Activated CD8-positive, alpha-beta memory T cell treated with anti-CD3 and anti-CD28 coated beads for 36 hours (primary cell): Measurements from ENCODE around the gene OGT. TPM values are rescaled to one million over a fixed set of nuclear protein-coding genes. Genes with fewer than 3 reads are reported as not detected.
"Not testable (repeated sequence)": the region's sequence is repeated elsewhere in the genome, so short reads cannot be mapped to it uniquely, and the experiment has no call there.

Source experiments
- CTCF ChIA-PET: fragments of 350-600 bp; sonication (Branson Sonifier 250); formaldehyde crosslinking; loops from one replicate; lab custom pipeline; 2021; ENCODE audit warnings: antibody characterized with exemption; lab: Charles Lee
- POLR2A ChIA-PET: fragments of 350-600 bp; sonication (Branson Sonifier 250); formaldehyde crosslinking; loops from one replicate; lab custom pipeline; 2021; ENCODE audit warnings: antibody characterized with exemption; lab: Charles Lee
- total RNA-seq, 2 experiments: library from RNA; stranded (reverse); gene quantifications; one replicate each; pipeline ENCODE4 v1.2.3, GENCODE V29; 2021

OGT gene
- total RNA-seq, 2 experiments from 2014 or later, result 280 to 282 TPM

DNA sequence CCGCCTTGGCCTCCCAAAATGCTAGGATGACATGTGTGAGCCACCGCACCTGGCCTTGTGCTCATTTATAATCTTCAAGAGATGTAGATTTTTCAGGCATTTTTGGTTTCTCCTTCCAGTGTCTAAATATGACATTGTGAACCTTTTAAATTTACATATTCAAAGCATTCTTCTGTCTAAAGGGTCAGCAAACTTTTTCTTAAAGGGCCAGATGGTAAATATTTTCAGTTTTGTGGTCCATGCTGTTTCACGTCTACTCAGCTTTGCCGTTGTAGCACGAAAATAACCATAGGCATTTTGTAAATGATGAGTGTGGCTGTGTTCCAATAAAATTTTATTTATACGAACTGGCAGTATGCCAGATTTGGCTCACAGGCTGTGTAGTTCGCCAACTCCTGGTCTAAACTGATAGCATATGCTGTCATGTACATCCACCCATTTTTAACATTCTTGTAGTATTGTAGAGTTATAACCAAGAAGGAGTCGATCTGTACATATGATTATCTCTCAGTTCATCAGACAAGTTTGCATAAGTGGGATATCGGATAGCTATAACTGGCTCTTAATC, 32.7 kb downstream of the OGT start:
- ChIA-PET POLR2A (no interaction called here), CTCF (interaction anchor here (0.6 kb wide), 1 partner anchor 57 kb away, joined by 4 read pairs; no protein-coding TSS in a partner anchor)

DNA sequence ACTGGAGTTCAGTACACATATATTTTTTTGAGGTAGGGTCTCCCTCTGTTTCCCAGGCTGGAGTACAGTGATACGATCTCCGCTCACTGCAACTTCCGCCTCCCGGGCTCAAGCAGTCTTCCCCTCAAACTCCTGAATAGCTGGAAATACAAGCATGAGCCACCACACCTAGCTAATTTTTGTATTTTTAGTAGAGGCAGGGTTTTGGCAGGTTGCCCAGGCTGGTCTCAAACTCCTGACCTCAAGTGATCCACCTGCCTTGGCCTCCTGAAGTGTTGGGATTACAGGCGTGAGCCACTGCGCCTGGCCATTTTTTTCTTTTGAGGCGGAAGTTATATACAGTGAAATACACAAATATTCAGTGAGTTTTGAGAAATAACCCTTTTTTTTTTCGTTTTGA, 38.5 kb downstream of the OGT start:
- POLR2A ChIA-PET, CTCF ChIA-PET: not testable (repeated sequence)

DNA sequence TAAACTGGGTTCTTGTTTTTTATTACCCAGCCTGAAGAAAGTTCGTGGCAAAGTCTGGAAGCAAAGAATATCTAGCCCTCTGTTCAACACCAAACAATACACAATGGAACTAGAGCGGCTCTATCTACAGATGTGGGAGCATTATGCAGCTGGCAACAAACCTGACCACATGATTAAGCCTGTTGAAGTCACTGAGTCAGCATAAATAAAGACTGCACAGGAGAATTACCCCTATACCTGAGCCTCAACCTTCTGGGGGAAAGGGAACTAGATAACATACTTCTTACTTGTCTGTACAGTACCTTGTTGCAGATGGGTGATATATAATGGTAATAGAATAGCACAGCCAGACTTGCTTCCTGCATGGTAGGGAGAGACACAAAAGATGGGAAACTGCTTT, 40.7 kb downstream of the OGT start:
- ChIA-PET POLR2A (no interaction called here), CTCF (interaction anchor here (1.2 kb wide), 1 partner anchor 79 kb away, joined by 5 read pairs; no protein-coding TSS in a partner anchor)

DNA sequence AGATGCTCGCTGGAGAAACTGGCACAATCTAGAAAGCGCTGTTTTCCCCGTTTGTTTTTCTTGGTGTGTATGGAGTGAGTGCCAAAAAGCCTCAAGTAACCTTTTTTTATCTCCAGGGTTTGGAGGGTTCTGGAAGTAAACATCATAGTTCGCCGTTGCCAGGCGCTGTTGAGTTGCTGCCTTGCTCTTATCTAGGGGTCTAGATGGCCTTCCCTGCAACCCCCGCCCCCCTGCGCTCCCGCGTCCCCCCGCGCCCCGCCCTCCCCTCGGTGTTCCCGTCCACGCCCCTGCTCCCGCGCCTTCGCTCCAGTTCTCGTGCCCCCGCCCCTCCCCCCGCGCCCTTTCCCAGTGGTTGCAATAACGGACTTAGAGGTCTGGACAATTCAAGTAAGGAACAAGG, 44.8 kb downstream of the OGT start:
- CTCF ChIA-PET, result no interaction called here

DNA sequence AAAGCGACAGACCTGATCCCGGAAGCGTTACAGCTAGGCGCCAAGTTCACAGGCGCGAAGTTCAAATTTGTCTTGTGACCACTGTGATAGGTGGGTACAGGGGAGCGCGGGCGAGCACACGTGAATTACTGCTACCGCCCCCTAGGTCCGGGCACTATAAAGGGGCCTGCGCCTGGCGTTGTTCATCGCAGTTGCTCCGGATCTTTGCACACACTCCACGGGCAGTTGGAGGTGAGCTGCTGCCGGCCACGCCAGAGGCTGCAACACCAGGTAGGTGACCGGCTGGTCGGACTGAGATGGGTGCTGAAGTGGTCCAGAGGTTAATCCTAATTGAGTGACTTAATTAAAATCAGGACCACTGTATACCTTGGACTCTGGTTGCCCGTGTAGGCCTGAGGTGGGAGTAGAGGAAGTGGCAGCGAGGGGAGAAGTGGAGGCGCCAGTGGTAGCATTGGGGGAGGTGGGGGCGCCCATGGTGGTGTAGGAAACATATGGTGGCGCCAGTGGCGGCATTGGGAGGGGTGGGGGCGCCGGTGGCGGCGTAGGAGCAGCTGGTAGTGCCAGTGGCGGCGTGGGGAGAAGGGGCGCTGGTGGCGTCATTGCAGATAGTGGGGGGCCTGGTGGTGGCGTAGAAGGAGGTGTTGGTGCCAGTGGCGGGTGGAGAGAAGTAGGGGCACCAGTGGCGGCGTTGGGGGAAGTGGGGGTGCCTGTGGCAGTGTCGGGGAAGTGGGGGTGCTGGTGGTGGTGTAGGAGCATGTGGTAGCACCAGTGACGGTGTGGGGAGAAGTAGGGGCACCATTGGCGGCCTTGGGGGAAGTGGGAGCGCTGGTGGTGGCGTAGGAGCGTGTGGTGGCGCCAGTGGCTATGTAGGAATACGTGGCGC, 45.6 kb downstream of the OGT start, which contains the start of gene GCNA:
GCNA (plus strand) TSS at position 185 of the 883 bp plus-strand sequence. CDS start 2,385 bp downstream, outside the sequence.
- POLR2A ChIA-PET, result no interaction called here
- CTCF ChIA-PET, result no interaction called here

More for the DNA sequence above, 44.8 kb downstream of the OGT start:
- POLR2A ChIA-PET, result no interaction called here

DNA sequence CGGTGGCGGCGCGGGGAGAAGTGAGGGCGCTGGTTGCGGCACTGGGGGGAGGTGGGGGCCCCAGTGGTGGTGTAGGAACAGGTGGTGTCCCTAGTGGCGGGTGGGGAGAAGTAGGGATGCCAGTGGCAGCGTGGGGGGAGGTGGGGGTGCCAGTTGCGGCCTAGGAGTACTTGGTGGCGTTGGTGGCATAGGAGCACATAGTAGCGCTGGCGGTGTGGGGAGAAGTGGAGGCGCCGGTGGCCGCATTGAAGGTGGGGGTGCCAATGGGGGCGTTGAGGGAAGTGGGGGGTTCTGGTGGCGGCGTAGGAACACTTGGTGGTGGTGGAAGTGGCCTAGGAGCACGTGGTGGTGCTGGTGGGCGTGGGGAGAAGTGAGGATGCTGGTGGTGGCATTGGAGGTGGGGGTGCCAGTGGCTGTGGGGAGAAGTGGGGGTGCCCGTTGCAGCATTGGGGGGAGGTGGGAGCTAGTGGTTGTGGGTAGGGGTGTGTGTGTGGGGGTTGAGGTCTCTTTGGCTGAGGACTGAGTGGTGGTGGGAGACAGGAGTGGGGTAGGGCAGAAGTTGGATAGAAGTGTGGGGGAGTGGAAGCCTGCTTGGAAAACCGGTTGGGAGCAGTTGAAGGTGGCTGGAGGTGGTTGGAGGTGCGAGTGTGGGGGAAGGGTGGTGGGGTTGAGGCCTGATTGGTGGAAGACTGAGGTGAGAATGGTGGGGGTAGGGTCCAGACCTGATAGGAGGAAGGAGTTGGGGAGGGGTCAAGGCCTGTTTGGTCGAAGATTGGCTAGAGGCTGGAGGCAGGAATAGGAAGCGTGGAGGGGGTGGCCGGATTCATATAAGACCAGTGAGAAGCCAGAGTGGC, 46.5 kb downstream of the OGT start:
- ChIA-PET POLR2A (no interaction called here), CTCF (no interaction called here)

DNA sequence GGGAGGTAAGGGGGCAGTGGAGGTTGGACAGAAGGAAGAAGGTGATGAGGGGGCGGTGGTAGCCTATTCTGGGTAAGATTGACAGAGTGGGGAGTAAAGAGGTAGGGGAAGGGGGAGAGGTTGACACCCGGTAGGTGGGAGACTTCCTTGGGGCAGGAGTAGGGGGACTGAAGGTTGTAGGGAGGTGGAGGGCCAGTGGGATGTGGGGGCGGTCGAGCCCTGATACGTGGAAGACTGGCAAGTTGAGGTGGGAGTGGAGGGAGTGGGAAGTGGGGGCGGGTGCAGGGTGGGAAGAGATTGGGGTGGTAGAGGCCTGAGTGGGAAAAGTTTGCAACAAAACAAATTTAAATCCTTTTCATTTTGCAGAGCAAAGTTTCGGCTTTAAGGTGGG, 47.1 kb downstream of the OGT start:
- ChIA-PET POLR2A (no interaction called here), CTCF (no interaction called here)

DNA sequence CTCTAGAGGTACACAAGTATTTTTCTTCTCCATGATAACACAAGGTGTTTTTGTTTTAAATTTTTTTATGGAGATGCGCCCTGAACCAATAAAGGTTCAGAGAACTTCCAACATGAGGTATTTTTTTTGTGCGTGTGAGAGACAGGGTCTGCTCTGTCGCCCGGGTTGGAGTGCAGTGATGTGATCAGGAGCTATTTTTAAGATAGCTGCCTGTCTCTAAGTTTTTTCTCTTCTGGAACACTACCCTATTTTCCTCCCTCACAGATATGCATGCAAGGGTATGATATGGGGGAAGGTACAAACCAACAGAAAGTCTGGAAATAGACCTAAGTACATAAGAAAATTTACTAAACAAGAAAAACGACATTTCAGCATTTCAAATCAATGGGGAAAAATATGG, 48.3 kb downstream of the OGT start:
- CTCF ChIA-PET, result interaction anchor here (0.6 kb wide), 1 partner anchor 205 kb away, joined by 3 read pairs; no protein-coding TSS in a partner anchor
- POLR2A ChIA-PET, result no interaction called here

DNA sequence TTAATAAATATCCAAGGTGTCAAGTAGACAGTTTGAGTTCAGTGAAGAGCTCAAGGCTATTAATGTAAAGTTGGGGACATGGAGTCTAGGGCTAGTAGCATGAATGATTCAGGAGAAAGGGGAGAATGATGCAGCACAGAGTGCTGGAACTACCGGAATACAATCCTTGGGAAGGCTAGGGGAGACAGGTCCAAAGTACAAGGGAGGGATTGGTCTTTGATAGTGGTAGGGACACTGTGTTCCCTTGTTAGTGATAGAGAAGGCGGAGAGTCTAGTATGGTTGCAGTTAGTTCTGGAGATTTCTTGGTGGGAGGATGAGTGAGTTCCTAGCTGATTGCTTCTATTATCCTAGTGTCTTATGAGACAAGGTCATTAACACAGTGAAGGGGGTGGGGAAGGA, 54.0 kb downstream of the OGT start:
- ChIA-PET POLR2A (no interaction called here), CTCF (interaction anchor here (0.9 kb wide), 1 partner anchor 190 kb away, joined by 6 read pairs; no protein-coding TSS in a partner anchor)

DNA sequence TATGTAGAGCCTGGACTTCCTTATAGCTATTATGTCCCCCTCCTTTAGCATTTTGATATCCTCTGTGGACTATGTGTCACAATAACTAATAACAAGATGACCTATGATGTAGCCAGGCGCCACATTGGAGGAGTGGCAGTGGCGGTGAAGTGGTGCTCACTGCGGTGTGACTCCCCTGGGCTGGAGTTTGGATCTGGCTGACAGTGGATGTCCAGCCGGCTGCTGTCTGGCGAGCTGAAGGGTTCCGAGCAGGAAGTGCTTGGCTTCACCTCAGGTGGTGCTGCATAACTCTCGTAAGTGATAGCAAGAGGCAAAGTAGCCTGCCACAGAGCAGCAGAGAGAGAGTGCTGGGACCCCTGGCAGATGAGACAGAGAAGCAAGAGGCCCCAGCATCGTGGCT, 60.3 kb downstream of the OGT start:
- CTCF ChIA-PET, result not testable (repeated sequence)

DNA sequence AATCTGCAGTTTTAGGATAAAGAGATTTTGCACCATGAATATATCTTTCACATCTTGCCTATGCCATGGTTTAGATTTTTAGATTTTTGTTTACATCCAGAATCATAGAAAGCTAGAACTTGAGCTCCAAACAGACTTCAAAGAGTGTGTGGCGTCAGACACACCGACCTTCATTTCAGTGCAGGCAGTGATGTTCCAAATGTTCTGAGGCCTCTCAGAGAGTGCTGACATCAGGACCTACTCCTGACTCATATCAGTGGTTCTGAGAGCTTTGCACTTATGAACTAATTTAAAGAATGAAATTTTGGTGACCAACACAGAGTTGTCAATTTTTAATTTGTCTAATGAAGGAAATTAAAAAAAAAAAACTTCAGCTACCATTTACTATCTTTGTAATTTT, 67.1 kb downstream of the OGT start:
- CTCF ChIA-PET, result no interaction called here
- POLR2A ChIA-PET, result no interaction called here

More for the DNA sequence above, 60.3 kb downstream of the OGT start:
- POLR2A ChIA-PET, result not testable (repeated sequence)

DNA sequence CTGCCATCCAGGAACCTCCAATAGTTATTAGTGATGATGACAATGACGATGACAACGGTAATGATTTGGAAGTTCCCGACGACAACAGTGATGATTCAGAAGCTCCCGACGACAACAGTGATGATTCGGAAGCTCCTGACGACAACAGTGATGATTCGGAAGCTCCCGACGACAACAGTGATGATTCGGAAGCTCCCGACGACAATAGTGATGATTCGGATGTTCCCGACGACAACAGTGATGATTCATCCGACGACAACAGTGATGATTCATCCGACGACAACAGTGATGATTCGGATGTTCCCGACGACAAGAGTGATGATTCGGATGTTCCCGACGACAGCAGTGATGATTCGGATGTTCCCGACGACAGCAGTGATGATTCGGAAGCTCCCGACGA, 70.7 kb downstream of the OGT start:
- ChIA-PET POLR2A (no interaction called here), CTCF (no interaction called here)

DNA sequence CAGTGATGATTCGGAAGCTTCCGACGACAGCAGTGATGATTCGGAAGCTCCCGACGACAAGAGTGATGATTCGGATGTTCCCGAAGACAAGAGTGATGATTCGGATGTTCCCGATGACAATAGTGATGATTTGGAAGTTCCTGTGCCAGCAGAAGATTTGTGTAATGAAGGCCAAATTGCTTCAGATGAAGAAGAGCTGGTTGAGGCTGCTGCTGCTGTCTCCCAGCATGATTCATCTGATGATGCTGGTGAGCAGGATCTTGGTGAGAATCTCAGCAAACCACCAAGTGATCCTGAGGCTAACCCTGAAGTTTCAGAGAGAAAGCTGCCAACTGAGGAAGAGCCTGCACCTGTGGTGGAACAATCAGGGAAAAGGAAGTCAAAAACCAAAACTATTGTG, 71.2 kb downstream of the OGT start:
- POLR2A ChIA-PET, result no interaction called here
- CTCF ChIA-PET, result no interaction called here

DNA sequence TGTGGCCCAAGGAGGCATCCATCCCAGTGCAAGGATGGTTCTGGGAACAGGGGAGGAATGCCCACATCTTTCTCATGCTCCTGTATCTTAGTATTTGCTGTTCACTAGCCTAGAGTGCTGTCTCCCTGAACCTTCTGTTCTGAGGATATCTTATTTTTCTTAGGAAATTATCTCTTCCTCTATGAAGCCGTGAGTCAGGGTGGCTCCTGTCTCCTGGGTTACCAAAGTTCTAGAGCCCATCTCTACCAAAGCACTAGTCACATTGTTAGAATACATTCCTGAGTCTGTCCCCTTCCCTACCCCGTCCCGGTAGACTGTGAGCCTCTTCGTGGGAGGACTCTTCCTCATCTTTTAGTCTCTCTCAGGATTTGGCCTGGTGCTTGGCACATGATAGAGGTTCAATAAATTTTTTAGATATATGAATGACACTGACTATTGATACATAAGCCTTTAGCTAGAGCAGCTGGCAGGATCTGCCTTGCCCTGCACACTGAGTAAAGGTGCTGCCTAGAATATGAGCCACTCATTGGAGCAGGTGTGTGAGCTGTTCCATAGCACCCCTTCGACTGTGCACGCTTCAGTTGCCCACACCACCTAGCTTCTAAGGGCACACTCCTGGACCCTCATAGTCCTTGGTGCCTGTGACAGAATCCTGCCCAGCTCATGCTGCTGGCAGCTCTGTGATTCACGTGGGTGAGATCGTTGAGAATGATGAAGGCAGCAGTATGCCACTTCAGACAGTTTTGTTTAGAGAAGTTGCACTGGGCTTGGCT, 72.1 kb downstream of the OGT start:
- ChIA-PET CTCF (no interaction called here), POLR2A (no interaction called here)

DNA sequence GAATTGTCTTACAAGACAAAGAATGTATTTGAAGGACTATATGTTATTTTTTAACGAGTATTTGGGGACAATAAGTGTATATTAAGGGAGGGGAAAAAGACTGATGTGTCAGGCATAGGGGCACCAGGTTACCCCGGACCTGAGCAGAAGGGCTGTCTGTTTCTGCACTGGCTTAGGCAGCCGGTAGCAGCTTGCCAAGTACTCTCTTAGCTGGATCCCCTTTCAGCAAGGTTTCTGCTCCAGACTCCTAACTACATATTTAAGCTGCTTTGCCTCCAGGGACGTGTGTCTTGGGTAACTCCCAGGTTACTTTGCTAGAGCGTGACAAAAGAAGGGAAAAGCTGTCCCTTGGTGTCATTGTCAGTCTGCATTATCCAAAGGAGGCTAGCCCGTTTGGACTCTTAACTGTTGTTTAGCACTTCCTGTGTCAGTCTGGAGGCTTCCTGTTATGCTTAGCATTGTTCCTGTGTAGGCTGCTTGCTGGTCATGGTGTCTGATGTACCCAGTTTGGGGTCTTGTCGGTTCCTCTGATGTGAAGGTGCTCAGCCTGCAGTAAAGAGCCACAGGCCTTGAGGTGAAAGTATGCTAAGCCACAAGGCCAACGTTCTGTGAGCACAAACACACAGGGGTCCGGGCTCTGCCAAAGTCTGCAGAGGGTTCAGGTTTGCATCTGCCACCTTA, 73.8 kb downstream of the OGT start:
- ChIA-PET CTCF (no interaction called here), POLR2A (no interaction called here)

DNA sequence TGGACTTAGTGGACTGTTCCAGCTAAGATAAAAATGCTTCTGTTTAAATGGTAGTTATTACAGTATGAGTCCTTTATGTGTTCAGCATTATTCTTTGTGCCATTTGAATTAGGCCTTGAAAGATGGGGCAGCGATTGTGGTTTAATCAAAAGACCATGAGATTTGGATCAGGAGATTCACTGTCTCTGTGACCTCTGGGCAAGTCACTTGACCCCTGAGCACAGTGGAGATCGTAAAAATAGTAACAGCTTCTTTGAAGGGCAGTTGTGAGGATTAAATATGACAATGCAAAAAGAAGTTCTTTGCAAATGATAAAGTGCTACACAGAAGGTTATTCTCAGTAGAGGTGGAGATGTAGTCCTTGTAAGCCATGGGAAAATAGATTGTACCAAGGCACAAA, 74.6 kb downstream of the OGT start:
- ChIA-PET POLR2A (no interaction called here), CTCF (no interaction called here)

DNA sequence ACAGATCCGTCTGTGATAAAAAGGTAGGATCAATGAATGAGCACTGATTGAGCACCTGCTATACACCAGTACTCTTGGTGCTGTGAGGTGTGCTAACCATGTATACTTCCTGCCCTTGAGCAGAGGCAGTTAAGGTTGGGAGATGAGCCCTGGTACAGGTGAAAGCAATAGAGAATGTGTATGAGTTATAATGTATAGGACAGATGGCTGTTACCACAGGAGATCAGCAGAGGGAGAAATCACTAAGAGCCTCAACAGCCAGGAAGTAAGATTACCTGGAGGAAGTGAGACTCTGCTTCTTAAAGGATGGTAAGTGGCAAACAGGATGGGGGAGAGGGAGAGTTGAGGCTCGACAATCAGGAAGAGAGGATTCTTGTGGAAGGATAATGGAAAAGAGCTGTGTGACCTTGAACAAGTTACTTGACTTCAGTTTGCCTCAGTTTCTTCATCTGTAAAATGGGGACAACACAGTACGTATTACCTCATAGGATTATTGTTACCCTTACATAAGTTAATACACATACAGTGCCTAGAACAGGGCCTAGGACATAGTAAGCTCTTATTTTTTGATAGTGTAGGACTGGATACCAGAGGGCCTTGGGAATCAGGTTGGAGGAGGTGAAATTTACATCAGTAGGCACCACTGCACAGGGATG, 76.3 kb downstream of the OGT start:
- ChIA-PET CTCF (no interaction called here), POLR2A (no interaction called here)

DNA sequence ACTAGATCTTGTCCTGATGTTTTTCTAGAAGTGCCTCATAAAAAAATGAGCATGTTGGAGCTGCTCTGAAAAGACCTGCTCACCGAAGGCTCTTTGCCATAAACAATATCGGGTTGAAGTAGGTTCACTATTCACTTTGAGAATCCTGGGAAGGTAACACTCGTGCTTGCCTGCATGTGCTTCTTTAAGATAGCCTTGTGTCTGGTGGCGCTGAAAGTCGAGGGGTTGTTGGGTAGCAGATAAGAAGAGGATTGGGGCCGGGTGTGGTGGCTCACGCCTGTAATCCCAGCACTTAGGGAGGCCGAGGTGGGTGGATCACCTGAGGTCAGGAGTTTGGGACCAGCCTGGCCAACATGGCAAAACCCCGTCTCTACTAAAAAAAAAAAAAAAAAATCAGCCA, 78.8 kb downstream of the OGT start:
- CTCF ChIA-PET, result not testable (repeated sequence)
- POLR2A ChIA-PET, result interaction anchor here (1.3 kb wide), 1 partner anchor 78 kb away, joined by 4 read pairs; no protein-coding TSS in a partner anchor
